ENCODE measurements around the gene SFXN1.
"Not testable (repeated sequence)": the region's sequence is repeated elsewhere in the genome, so short reads cannot be mapped to it uniquely, and the experiment has no call there.

Gene SFXN1

DNA sequence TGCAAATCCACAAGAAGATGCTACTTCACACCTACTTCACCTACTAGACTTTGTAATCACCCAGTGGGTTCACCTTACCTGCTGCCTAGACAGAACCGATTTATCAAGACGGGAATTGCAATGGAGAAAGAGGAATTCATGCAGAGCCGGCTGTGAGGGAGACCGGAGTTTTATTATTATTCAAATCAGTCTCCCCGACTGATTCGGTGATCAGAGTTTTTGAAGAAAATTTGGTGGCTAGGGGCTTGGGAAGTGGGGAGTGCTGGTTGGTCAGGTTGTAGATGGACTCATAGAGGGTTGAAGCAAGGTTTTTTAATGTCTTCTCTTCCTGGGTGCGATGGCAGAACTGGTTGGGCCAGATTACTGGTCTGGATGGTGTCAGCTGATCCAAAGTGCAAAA, 23.4 kb downstream of the SFXN1 start:
- FAIRE-seq = no peak

GRCh38 chr5:175507671-175508070, 29.3 kb downstream of the SFXN1 start:
- not testable (repeated sequence) for FAIRE-seq

GRCh38 chr5:175508896-175509295, 30.5 kb downstream of the SFXN1 start:
- no peak for FAIRE-seq

DNA sequence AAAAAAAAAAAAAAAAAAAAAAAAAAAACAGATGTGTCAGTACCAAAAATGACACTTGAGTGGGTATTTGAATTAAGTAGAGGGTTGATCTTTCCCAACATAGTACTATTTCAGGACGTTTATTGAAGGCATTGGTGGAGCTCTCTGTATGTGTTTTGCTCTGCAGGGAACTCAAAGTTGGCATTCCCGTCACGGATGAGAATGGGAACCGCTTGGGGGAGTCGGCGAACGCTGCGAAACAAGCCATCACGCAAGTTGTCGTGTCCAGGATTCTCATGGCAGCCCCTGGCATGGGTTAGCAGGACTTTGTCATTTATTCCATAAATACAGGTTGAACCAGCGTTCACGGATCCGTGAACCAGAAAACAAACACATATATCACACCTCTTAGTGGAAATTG, 34.9 kb downstream of the SFXN1 start:
- FAIRE-seq = no peak

- no peak for FAIRE-seq
These were observed 35.4 kb downstream of the SFXN1 start for GRCh38 chr5:175513726-175514125.

DNA sequence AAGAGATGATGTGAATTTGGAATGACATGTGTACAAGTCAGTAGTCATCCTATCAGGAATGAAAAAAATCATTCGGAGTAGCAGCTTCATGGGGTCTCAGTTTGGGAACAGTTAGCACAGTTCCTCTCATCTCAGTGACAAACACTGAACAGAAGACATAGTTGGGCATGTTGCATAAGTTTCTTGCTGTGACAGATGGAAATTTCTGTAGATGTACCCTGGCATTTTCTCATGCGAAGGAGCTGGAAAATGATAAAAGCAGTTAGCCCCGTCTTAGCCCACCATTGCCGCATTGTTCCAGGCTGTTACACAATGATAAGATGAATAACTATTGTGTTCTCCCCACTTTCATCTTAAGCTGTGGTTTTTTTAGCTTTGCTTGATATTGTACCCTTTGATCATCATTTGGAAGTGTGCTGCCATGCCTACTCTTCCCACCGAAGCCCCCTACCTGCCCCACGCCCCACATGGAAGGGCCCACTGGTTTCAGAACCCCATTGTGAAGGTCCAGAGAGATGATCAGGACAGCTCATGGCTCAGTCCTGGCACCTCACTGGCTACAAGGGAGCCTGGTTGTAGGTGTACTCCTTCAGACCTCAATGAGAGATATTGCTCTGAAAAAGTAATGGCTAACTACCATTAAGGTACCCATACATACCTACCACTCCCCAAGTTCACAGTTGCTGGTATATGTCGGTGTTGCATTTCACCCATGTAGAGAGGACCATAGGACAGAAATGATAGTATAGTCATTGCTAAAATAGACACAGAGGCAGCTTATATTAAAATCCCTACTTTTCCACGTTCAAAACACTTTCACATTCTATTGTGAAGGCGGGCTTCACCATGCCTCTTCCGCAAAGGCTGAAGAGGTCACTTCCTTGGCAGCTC, 38.8 kb downstream of the SFXN1 start:
- FAIRE-seq = no peak

DNA sequence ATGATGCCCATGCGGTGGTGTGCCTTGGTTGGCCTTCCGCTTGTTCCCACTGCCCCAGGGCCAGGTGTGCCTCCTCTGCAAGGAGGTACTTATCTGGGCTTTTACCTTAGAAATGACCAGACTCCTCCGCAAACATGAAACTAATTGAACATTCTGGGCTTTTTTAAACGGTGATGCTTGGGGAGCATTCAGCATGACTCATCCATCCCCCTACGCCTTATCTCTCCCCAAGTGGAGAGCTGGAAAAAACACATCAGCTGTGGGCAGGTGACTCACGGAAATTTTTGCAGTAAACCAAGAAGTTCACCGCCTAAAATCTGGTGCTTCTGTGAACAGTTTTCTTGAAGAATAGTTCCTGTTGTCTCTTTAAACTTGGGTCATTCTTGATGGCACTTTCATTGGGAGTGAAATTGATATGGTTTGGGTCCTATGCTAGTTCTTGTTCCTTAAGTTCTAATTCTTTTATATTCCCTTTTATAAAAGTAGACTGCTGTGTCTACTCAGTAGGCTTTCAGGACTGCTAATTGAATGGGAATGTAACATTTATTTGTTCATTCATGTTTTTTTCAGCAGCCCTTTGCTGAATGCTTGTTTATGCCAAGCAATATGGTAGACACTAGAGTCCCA, 39.6 kb downstream of the SFXN1 start:
- no peak for FAIRE-seq

DNA sequence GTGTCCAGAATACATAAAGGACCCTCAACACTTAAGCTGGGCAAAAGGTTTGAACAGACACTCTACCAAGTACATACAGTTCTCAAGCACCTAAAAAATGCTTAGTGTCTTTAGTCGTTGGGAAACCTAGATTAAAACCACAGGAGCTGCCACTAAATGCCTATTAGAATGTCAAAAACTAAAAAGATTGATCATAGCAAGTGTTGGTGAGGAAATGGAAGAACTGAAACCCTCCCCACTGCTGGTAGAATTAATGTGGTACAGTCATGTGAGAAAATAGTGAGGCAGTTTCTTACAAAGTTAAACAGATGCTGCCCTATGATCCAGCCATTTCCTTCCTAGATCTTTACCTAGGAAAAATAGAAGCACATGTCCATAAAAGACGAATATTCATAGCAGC, 40.6 kb downstream of the SFXN1 start:
- FAIRE-seq = no peak

- no peak for FAIRE-seq
These were observed 42.0 kb downstream of the SFXN1 start for GRCh38 chr5:175520321-175520720.

DNA sequence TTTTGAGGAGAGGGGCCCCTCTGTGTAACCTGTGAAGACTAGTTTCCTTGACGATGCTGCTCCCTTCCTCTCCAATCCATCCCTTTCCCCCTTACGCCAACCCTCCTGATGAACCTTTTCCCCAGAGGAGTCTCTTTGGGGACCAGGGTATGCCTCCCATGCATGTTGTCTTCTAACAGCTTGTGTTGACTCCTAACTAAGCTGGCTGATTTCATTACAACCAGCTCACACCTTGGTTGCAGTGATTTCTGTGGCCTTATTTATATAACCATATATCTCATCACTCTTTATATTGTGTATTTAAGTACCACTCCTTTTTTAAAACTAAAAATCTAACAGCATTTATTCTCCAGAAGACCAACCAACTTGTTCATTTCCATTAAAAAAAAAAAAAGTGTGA, 42.5 kb downstream of the SFXN1 start:
- no peak for FAIRE-seq

- no peak for FAIRE-seq
These were observed 43.0 kb downstream of the SFXN1 start for GRCh38 chr5:175521313-175521833.

GRCh38 chr5:175523292-175523691, 44.9 kb downstream of the SFXN1 start:
- no peak for FAIRE-seq

DNA sequence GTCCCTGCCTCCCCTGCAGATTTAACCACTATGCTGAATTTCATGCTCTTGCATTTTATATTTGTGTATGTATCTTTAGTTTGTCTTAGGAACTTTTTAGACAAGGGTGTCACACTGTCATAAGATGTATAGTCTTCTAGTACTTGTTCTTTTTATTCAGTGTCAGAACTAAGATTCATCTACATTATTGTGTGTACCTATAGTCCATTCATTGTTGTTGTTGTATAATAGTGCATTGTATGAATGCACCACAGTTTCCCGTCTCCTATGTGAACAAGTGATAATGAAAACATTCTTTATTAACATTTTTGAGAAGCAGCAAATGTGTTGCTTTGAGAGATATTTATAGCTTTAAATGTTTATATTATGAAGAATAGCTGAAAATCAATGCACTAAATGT, 45.9 kb downstream of the SFXN1 start:
- no peak for FAIRE-seq

DNA sequence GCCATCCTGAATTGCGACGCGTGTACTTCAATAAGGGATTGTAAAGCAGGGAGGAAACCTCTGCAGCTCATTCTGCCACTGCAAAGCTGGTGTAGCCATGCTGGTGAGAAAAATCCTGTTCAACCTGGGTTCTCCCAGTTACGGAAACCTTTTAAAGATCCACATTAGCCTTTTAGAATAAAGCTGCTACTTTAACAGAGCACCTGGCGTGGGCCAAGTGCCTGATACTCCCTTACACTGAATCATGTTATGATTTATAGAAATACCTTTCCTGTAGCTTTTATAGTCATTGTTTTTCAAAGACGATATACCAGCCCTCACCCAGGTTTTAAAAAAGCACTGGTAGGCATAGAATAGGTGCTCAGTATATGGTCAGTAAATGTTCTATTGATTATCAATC, 48.3 kb downstream of the SFXN1 start:
- FAIRE-seq = no peak

DNA sequence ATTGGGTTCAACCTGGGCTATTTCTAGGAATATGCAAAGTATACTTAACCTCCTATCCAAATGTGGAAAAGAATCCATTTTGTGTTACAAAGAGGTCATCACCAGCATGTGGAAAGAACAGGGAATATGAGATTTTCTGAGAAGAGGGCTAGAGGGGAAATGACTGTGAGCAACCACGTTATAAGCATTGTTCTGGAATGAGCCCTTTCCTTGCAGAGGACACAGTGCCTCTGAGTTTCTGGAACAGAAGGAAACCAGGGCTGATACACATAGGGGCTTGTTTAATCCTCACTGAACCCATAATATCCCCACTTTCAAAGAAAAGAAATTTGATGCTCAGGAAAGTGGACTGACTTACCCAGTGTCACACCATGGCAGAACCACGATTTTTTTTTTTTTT, 53.0 kb downstream of the SFXN1 start:
- FAIRE-seq = no peak

DNA sequence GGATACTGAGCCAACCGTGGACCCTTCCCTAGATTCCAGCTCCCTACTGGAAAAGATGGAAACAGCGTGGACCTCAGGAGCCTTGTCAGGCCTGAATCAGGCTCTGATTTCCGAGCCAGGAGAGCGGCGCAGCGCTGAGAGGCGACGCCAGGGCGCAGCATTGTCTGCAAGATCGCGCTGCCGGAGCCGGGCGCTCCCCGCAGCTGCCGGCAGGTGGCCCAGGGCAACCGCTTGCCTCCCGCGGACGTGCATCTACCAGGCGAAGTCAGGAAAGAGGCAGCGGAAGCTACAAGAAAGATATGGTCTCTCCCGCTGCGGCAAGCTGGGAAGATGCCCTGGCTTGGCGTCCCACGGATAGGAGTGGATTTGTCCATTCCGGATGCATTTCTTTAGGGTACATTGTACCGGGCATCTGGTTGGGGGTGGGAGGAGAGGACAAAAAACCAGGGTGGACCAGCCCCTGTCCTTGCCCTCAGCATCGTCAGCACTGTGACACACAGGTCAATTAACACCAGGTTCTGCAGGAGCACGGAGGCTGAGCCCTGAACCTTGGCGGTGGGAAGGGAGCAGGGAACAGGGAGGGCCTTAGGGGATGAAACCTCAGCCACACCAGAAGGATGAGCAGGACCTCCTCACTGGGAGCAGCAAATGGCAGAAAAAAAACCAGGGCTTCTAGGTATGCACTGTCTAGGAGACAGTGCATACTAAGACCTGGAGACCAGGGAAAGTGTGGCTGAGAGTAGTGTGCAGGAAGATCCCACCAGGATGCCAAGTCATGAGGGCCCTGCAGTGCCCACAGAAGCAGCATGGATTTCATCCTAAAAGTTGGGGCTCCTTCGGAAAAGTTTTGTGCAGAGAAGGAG, 55.9 kb downstream of the SFXN1 start:
- no peak for FAIRE-seq

- not testable (repeated sequence) for FAIRE-seq
These were observed 57.0 kb downstream of the SFXN1 start for GRCh38 chr5:175535331-175535730.

DNA sequence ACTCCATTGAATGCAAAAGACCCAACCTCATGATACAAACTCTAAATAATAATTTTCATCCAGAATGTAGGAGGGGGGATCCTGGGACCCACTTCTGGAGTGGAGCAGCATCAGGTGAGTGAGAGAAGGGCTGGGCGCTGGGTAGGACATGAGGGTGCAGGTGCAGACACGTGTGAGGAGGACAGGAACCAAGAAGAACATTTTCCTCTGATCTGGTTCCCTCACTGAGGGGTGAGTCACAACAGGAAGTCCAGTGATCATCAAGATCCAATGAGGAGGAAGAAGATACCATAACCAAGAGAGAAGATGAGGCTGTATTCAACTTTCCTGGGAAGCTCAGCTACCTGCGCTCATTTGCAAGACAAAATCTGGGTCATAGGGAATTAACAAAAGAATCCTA, 57.4 kb downstream of the SFXN1 start:
- FAIRE-seq = no peak

GRCh38 chr5:175538576-175538975, 60.2 kb downstream of the SFXN1 start:
- no peak for FAIRE-seq

- no peak for FAIRE-seq
These were observed 61.6 kb downstream of the SFXN1 start for GRCh38 chr5:175539936-175540335.

DNA sequence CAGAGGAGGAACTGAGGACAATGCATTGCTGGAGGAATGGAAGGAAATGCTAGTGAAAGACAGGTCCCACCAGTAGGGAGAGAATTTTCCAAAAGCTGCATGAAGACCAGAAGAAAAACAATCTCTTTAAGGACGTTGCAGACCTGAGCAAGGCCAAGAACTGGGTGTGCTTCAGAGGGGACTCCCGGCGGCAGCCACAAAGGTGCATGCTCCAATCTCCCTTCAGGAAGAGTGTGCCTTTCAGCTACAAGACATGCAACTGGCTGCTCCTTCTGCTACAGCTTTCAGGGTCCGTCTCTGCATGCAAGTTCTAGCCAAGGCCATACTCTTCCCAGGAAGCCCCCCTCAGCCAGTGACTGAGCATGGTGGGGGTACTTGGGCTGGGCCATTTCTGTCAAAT, 62.9 kb downstream of the SFXN1 start:
- FAIRE-seq = no peak

GRCh38 chr5:175542232-175542965, 64.0 kb downstream of the SFXN1 start:
- FAIRE-seq = no peak

- no peak for FAIRE-seq
These were observed 64.5 kb downstream of the SFXN1 start for GRCh38 chr5:175542966-175543235.
